Memory B cell (primary cell): ENCODE results near the gene PXDC1.
"Not testable (repeated sequence)": the region's sequence is repeated elsewhere in the genome, so short reads cannot be mapped to it uniquely, and the experiment has no call there.

Experiments used
- ATAC-seq: fragments of 150-1000 bp; cut with Tn5 transposase; 2 replicates; pipeline ENCODE4 v1.10.0; 2021; ENCODE audit warnings: low read depth, mild to moderate bottlenecking, moderate library complexity
- DNase-seq, 2 donors: peaks; one replicate each; pipeline ENCODE4 v3.0.0; 2022; ENCODE audit warnings: low spot score in 2 of 2
- H3K27ac Mint-ChIP-seq: one replicate; pipeline ENCODE4 v1.8.0; 2022; ENCODE audit warnings: mild to moderate bottlenecking, moderate library complexity, mixed read lengths
- H3K27me3 Mint-ChIP-seq: one replicate; pipeline ENCODE4 v1.8.0; 2022; ENCODE audit warnings: mixed read lengths
- H3K36me3 Mint-ChIP-seq: one replicate; pipeline ENCODE4 v1.8.0; 2022; ENCODE audit warnings: mild to moderate bottlenecking, mixed read lengths
- H3K4me1 Mint-ChIP-seq: one replicate; pipeline ENCODE4 v1.8.0; 2022; ENCODE audit warnings: mixed read lengths
- H3K4me3 Mint-ChIP-seq: one replicate; pipeline ENCODE4 v1.8.0; 2022; ENCODE audit warnings: mild to moderate bottlenecking, moderate library complexity, mixed read lengths
- H3K9me3 Mint-ChIP-seq: one replicate; pipeline ENCODE4 v1.8.0; 2022; ENCODE audit warnings: mixed read lengths

Gene PXDC1

GRCh38 chr6:3775847-3776246, 24.3 kb upstream of the PXDC1 start:
- no peak for ATAC-seq
- no peaks in the 10 kb centered on the region for H3K9me3 Mint-ChIP-seq
- H3K4me1 Mint-ChIP-seq, result peaks cover 11% of the 10 kb centered on the region

GRCh38 chr6:3775386-3775785, 23.9 kb upstream of the PXDC1 start:
- H3K36me3 Mint-ChIP-seq, result no peaks in the 10 kb centered on the region
- H3K27me3 Mint-ChIP-seq, result peaks cover 5% of the 10 kb centered on the region
- no peak overlapping the region for H3K27ac Mint-ChIP-seq
- DNase-seq, result no peak
- H3K9me3 Mint-ChIP-seq, result no peaks in the 10 kb centered on the region
- no peak for ATAC-seq
- no peak overlapping the region for H3K4me3 Mint-ChIP-seq
- H3K4me1 Mint-ChIP-seq, result peaks cover 14% of the 10 kb centered on the region

More at GRCh38 chr6:3775847-3776246, 24.3 kb upstream of the PXDC1 start:
- H3K4me3 Mint-ChIP-seq, result no peak overlapping the region
- H3K36me3 Mint-ChIP-seq, result no peaks in the 10 kb centered on the region
- H3K27ac Mint-ChIP-seq, result no peak overlapping the region
- DNase-seq, result no peak
- H3K27me3 Mint-ChIP-seq, result peaks cover 5% of the 10 kb centered on the region

- Mint-ChIP-seq H3K4me1 (peaks cover 20% of the 10 kb centered on the region), H3K4me3 (no peak overlapping the region), H3K27me3 (peaks cover 5% of the 10 kb centered on the region), H3K27ac (no peak overlapping the region), H3K36me3 (no peaks in the 10 kb centered on the region), H3K9me3 (no peaks in the 10 kb centered on the region)
- no peak for DNase-seq
- no peak for ATAC-seq
Observed at GRCh38 chr6:3773678-3774298, 22.3 kb upstream of the PXDC1 start.

GRCh38 chr6:3772127-3772999, 20.9 kb upstream of the PXDC1 start:
- H3K4me3 Mint-ChIP-seq, H3K36me3 Mint-ChIP-seq, H3K27ac Mint-ChIP-seq, H3K27me3 Mint-ChIP-seq, DNase-seq, ATAC-seq, H3K9me3 Mint-ChIP-seq: not testable (repeated sequence)
- H3K4me1 Mint-ChIP-seq, result peaks cover 24% of the 10 kb centered on the region

- Mint-ChIP-seq H3K9me3 (no peaks in the 10 kb centered on the region), H3K4me3 (peak overlapping the region; percentile 15)
Observed at GRCh38 chr6:3771407-3772011, 20.0 kb upstream of the PXDC1 start.

GRCh38 chr6:3770023-3770720, 18.7 kb upstream of the PXDC1 start:
- H3K27me3 Mint-ChIP-seq, result no peaks in the 10 kb centered on the region
- no peak overlapping the region for H3K27ac Mint-ChIP-seq
- peaks cover 25% of the 10 kb centered on the region for H3K4me1 Mint-ChIP-seq
- no peaks in the 10 kb centered on the region for H3K36me3 Mint-ChIP-seq
- no peak for DNase-seq
- H3K9me3 Mint-ChIP-seq, result no peaks in the 10 kb centered on the region
- H3K4me3 Mint-ChIP-seq, result peak overlapping the region; percentile 86
- ATAC-seq, result no peak

More at GRCh38 chr6:3771407-3772011, 20.0 kb upstream of the PXDC1 start:
- DNase-seq, result no peak
- ATAC-seq, result no peak
- no peak overlapping the region for H3K27ac Mint-ChIP-seq
- H3K4me1 Mint-ChIP-seq, result peaks cover 21% of the 10 kb centered on the region
- no peaks in the 10 kb centered on the region for H3K36me3 Mint-ChIP-seq
- H3K27me3 Mint-ChIP-seq, result no peaks in the 10 kb centered on the region

GRCh38 chr6:3769610-3770009, 18.1 kb upstream of the PXDC1 start:
- Mint-ChIP-seq H3K9me3 (no peaks in the 10 kb centered on the region), H3K36me3 (no peaks in the 10 kb centered on the region), H3K4me1 (peaks cover 30% of the 10 kb centered on the region), H3K27ac (no peak overlapping the region), H3K27me3 (no peaks in the 10 kb centered on the region), H3K4me3 (peak overlapping the region; percentile 86)
- DNase-seq, result no peak
- ATAC-seq, result no peak

- H3K36me3 Mint-ChIP-seq, result no peaks in the 10 kb centered on the region
- H3K27me3 Mint-ChIP-seq, result no peaks in the 10 kb centered on the region
- H3K4me3 Mint-ChIP-seq, result no peak overlapping the region
- peaks cover 33% of the 10 kb centered on the region for H3K4me1 Mint-ChIP-seq
- no peak for DNase-seq
- H3K27ac Mint-ChIP-seq, result no peak overlapping the region
- ATAC-seq, result no peak
- H3K9me3 Mint-ChIP-seq, result no peaks in the 10 kb centered on the region
Observed at GRCh38 chr6:3768502-3768901, 17.0 kb upstream of the PXDC1 start.

GRCh38 chr6:3767483-3767882, 16.0 kb upstream of the PXDC1 start:
- H3K9me3 Mint-ChIP-seq, ATAC-seq, DNase-seq, H3K36me3 Mint-ChIP-seq, H3K27me3 Mint-ChIP-seq, H3K27ac Mint-ChIP-seq: not testable (repeated sequence)
- H3K4me1 Mint-ChIP-seq, result peaks cover 33% of the 10 kb centered on the region
- peak overlapping the region; percentile 32 for H3K4me3 Mint-ChIP-seq

- Mint-ChIP-seq H3K4me1 (peaks cover 31% of the 10 kb centered on the region), H3K36me3 (no peaks in the 10 kb centered on the region), H3K27me3 (no peaks in the 10 kb centered on the region), H3K27ac (no peak overlapping the region), H3K4me3 (no peak overlapping the region), H3K9me3 (no peaks in the 10 kb centered on the region)
- ATAC-seq, result no peak
- DNase-seq, result no peak
Observed at GRCh38 chr6:3766214-3766613, 14.7 kb upstream of the PXDC1 start.

GRCh38 chr6:3765415-3765814, 13.9 kb upstream of the PXDC1 start:
- ATAC-seq (no peak), DNase-seq (no peak)
- H3K4me3 Mint-ChIP-seq, result no peak overlapping the region
- H3K27me3 Mint-ChIP-seq, result no peaks in the 10 kb centered on the region
- peaks cover 25% of the 10 kb centered on the region for H3K4me1 Mint-ChIP-seq
- H3K27ac Mint-ChIP-seq, result no peak overlapping the region
- H3K9me3 Mint-ChIP-seq, result no peaks in the 10 kb centered on the region
- H3K36me3 Mint-ChIP-seq, result no peaks in the 10 kb centered on the region

- H3K27ac Mint-ChIP-seq, result no peak overlapping the region
- no peaks in the 10 kb centered on the region for H3K36me3 Mint-ChIP-seq
- H3K9me3 Mint-ChIP-seq, result no peaks in the 10 kb centered on the region
- DNase-seq (no peak), ATAC-seq (peak; percentile 82)
- H3K4me1 Mint-ChIP-seq, result peaks cover 19% of the 10 kb centered on the region
- H3K27me3 Mint-ChIP-seq, result no peaks in the 10 kb centered on the region
- H3K4me3 Mint-ChIP-seq, result no peak overlapping the region
Observed at GRCh38 chr6:3764516-3765335, 13.2 kb upstream of the PXDC1 start.

- no peaks in the 10 kb centered on the region for H3K9me3 Mint-ChIP-seq
- no peak for ATAC-seq
- no peak overlapping the region for H3K4me3 Mint-ChIP-seq
- peaks cover 18% of the 10 kb centered on the region for H3K4me1 Mint-ChIP-seq
- no peaks in the 10 kb centered on the region for H3K36me3 Mint-ChIP-seq
- no peaks in the 10 kb centered on the region for H3K27me3 Mint-ChIP-seq
- no peak overlapping the region for H3K27ac Mint-ChIP-seq
- DNase-seq, result no peak
Observed at GRCh38 chr6:3762852-3763251, 11.3 kb upstream of the PXDC1 start.
